Psoas muscle (tissue), 8 donors: ENCODE data around the gene VENTX. TPM values are rescaled to one million over a fixed set of nuclear protein-coding genes. Genes with fewer than 3 reads are reported as not detected.

ENCODE experiments used
- ATAC-seq, 4 donors: fragments of 200-7000 bp; cut with Tn5 transposase; one replicate each; pipeline ENCODE4 v1.9.1; 2020; ENCODE audit warnings: moderate library complexity in 3 of 4, mild to moderate bottlenecking in 2 of 4
- DNase-seq, 2 donors: peaks; one replicate each; pipeline ENCODE4 v3.0.0-alpha.2; 2020
- H3K27ac ChIP-seq: fragments of 200-600 bp; one replicate; pipeline ENCODE4 v1.8.0; 2022
- H3K27me3 ChIP-seq, 3 donors: fragments of 200-600 bp in 1 of 3; one replicate each; pipeline versions ENCODE4 v1.6.1 to v1.8.0; 2013 to 2022; ENCODE audit warnings: low read length in 2 of 3, mild to moderate bottlenecking in 2 of 3, moderate library complexity in 1 of 3; ENCODE audit not compliant: insufficient read depth in 3 of 3
- H3K36me3 ChIP-seq, 2 donors: fragments of 200-600 bp in 1 of 2; one replicate each; pipeline versions ENCODE4 v1.6.1 to v1.8.0; 2013 to 2022; ENCODE audit warnings: low read depth in 1 of 2, mild to moderate bottlenecking in 1 of 2, moderate library complexity in 1 of 2; ENCODE audit not compliant: insufficient read depth in 1 of 2
- H3K4me1 ChIP-seq: fragments of 200-600 bp; one replicate; pipeline ENCODE4 v1.8.0; 2022
- H3K4me3 ChIP-seq: fragments of 200-600 bp; one replicate; pipeline ENCODE4 v1.8.0; 2022; ENCODE audit warnings: mild to moderate bottlenecking
- H3K9me3 ChIP-seq: fragments of 200-600 bp; one replicate; pipeline ENCODE4 v1.8.0; 2022
- CTCF ChIP-seq: fragments of 200-600 bp; IDR thresholded peaks from one replicate; pipeline ENCODE4 v1.8.0; 2022; ENCODE audit warnings: antibody characterized with exemption
- WGBS, 3 donors: extraction: QIAGEN DNeasy Blood & Tissue Kit; methylation state at CpG; one replicate each; pipeline versions ENCODE4 v1.1.6 to v1.1.7; 2013; 5-methylcytosine and 5-hydroxymethylcytosine counted together
- intact Hi-C, 2 donors: fragments of 100-400 bp; cut with DNase I; formaldehyde crosslinking; loops; one replicate each; pipeline versions ENCODE4 v1.11.0 to v1.14.2; 2022
- polyA plus RNA-seq, 3 donors: library from polyadenylated mRNA; stranded (reverse); fragments of 200-250 nt; gene quantifications; one replicate each; pipeline ENCODE4 v1.2.3, GENCODE V29; 2013
- total RNA-seq, 4 donors: library from RNA; stranded (reverse); fragmentation: NEBNext Ultra II Directional in 2 of 4; extraction: Animal tissue kit (Norgen Biotek cat#: 25700) in 2 of 4; gene quantifications; one replicate each; pipeline versions ENCODE4 v1.2.1 to v1.2.4, GENCODE V29; 2021 to 2023
- donor health status: healthy with polysubstance abuse.
- donor health status: DM: no; HTN: no; CAD: no; lungs with moderate emphysema.
- donor health status: Bipolar disorder and iron deficiency.
- donor health status: healthy.
- donor health status: DM: yes; HTN: yes; CAD: no.
- donor health status: DM: no; HTN: no; CAD: no.
- donor health status: DM: no; HTN: no; CAD: no.
- donor health status: DM: yes; HTN: yes; CAD: no.

Gene VENTX
- total and polyA plus RNA-seq, 7 donors: 0.03 to 0.34 (median 0.24) TPM

- 4 to 6% (median 5%) methylated on average over 47 to 58 of the region's 58 CpGs for WGBS, 3 donors
- no peak overlapping the region for H3K4me3 ChIP-seq
These were observed 8.2 kb upstream of the VENTX start for GRCh38 chr10:133229265-133230043.

GRCh38 chr10:133230044-133230361 lies 7.7 kb upstream of the VENTX start, which contains the start of gene UTF1:
UTF1 (plus strand) TSS chr10:133230217; CDS start chr10:133230289, 72 bp downstream.
- ATAC-seq (no peak), DNase-seq (no peak)
- no peaks in the 10 kb centered on the region for H3K9me3 ChIP-seq
- H3K27me3 ChIP-seq: peaks cover 7 to 92% (median 41%) of the 10 kb centered on the region in 3 donors
- no peaks in the 10 kb centered on the region for H3K4me1 ChIP-seq
- WGBS, 3 donors: 0 to 2% (median 0%) methylated on average over 21 to 48 of the region's 49 CpGs
- peak within 1 kb of the TSS; percentile 25 for H3K4me3 ChIP-seq
- no peaks in the 10 kb centered on the region for H3K36me3 ChIP-seq
- no peak within 1 kb of the TSS for H3K27ac ChIP-seq
- TF ChIP-seq CTCF: no peak
- intact Hi-C loops: no loop called here

More at GRCh38 chr10:133229265-133230043, 8.2 kb upstream of the VENTX start:
- peaks cover 7 to 96% (median 46%) of the 10 kb centered on the region in 3 donors for H3K27me3 ChIP-seq
- no peaks in the 10 kb centered on the region for H3K9me3 ChIP-seq
- no peak for DNase-seq
- no peak overlapping the region for H3K27ac ChIP-seq
- no peaks in the 10 kb centered on the region for H3K36me3 ChIP-seq
- ATAC-seq: no peak
- TF ChIP-seq CTCF: no peak
- intact Hi-C loops: no loop called here
- no peaks in the 10 kb centered on the region for H3K4me1 ChIP-seq

DNA sequence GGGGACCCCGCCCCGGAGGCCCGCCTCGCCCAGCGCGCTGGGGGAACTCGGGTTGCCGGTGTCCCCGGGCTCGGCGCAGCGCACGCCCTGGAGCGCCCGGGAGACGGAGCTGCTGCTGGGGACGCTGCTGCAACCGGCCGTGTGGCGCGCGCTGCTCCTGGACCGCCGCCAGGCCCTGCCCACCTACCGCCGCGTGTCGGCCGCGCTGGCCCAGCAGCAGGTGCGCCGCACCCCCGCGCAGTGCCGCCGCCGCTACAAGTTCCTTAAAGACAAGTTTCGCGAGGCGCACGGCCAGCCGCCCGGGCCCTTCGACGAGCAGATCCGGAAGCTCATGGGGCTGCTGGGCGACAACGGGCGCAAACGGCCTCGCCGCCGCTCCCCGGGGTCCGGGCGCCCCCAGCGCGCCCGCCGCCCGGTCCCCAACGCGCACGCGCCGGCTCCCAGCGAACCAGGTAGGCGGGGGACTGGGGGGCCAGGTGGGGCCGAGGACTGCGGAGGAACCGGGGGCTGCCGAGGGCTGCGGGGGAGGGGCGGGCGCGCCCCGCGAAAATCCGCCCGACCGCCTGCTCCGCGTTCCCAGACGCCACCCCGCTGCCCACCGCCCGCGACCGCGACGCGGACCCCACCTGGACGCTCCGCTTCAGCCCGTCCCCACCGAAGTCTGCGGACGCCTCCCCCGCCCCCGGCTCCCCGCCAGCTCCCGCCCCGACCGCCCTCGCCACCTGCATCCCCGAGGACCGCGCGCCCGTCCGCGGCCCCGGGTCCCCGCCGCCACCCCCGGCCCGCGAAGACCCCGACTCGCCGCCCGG lies 7.1 kb upstream of the VENTX start:
- Histone ChIP-seq H3K36me3 (no peaks in the 10 kb centered on the region), H3K27me3 (peaks cover 7 to 92% (median 45%) of the 10 kb centered on the region in 3 donors), H3K9me3 (no peaks in the 10 kb centered on the region), H3K4me1 (no peaks in the 10 kb centered on the region), H3K27ac (no peak overlapping the region), H3K4me3 (peak overlapping the region; percentile 25)
- ATAC-seq (no peak), DNase-seq (no peak)
- intact Hi-C loops: no loop called here
- 1 to 2% (median 2%) methylated on average over 53 to 122 of the region's 122 CpGs for WGBS, 3 donors
- TF ChIP-seq CTCF: no peak

GRCh38 chr10:133231244-133231945 lies 6.3 kb upstream of the VENTX start:
- H3K27me3 ChIP-seq: peaks cover 10 to 92% (median 43%) of the 10 kb centered on the region in 3 donors
- intact Hi-C loops: no loop called here
- H3K9me3 ChIP-seq: no peaks in the 10 kb centered on the region

More at GRCh38 chr10:133231244-133231945, 6.3 kb upstream of the VENTX start:
- no peak for TF ChIP-seq CTCF
- H3K27ac ChIP-seq: no peak overlapping the region
- no peak overlapping the region for H3K4me3 ChIP-seq
- no peaks in the 10 kb centered on the region for H3K36me3 ChIP-seq
- DNase-seq (no peak), ATAC-seq (no peak)
- WGBS, 3 donors: 16 to 17% (median 17%) methylated on average over 34 to 44 of the region's 44 CpGs
- H3K4me1 ChIP-seq: no peaks in the 10 kb centered on the region
